T-helper 22 cell (primary cell): ENCODE measurements around the gene YJEFN3.

ENCODE experiments used
- DNase-seq: peaks from one replicate; pipeline ENCODE4 v3.0.0-alpha.2; 2020; ENCODE audit warnings: low read depth

YJEFN3 gene, protein sequence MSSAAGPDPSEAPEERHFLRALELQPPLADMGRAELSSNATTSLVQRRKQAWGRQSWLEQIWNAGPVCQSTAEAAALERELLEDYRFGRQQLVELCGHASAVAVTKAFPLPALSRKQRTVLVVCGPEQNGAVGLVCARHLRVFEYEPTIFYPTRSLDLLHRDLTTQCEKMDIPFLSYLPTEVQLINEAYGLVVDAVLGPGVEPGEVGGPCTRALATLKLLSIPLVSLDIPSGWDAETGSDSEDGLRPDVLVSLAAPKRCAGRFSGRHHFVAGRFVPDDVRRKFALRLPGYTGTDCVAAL

DNA sequence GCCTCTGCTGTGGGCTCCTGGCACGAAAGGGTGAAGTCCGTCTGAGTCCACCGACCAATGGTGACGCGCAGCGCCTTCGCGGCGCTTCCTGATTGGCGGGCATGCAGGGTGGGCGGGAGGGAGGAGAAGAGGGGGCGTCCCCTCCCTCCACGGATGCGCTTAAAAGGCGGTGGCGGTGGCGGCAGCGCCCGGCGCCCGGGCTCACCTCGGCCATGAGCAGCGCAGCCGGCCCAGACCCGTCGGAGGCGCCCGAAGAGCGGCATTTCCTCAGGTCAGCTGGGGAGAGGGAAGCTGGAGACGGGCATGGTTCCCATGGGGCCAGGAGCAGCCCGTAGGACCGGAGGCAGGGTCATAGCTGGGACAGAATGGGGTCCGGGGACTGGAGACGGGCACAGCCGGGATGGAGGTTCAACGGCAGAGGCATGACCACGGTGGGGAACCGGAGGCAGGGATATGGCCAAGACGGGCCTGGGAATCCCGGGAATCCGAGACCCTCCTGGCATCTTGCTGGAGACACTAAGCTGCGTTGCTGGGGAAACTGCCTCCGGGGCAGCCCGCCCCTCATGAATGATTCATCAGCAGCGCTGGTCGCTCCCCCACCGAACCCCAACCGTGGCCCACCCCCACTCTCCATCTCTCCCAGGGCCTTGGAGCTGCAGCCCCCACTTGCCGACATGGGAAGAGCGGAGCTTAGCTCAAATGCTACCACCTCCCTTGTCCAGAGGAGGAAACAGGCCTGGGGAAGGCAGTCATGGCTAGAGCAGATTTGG lies at the start of gene YJEFN3:
YJEFN3 (plus strand) TSS at position 191 of the 770 bp plus-strand sequence; CDS start at position 213, 22 bp downstream.
- no peak for DNase-seq

DNA sequence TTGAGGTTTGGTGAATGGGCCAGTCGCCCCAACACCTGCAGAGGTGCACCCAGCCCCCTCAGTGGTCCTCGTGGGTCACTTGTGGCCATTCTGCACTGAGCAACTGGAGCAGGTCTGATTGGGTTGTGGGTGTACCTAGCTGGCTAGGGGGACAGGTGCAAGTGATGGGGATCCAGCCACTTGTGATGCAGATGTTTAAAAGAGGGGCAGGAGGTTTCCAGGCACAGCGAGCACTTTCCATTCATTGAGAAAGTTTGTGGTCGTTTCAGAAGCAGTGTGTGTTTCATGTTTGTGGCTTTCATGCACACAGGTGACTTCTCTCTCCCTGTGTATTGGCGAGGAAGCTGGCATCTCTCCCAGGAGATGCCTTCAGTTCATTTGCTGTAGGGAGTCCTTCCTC lies 48.0 kb upstream of the YJEFN3 start:
- no peak for DNase-seq

DNA sequence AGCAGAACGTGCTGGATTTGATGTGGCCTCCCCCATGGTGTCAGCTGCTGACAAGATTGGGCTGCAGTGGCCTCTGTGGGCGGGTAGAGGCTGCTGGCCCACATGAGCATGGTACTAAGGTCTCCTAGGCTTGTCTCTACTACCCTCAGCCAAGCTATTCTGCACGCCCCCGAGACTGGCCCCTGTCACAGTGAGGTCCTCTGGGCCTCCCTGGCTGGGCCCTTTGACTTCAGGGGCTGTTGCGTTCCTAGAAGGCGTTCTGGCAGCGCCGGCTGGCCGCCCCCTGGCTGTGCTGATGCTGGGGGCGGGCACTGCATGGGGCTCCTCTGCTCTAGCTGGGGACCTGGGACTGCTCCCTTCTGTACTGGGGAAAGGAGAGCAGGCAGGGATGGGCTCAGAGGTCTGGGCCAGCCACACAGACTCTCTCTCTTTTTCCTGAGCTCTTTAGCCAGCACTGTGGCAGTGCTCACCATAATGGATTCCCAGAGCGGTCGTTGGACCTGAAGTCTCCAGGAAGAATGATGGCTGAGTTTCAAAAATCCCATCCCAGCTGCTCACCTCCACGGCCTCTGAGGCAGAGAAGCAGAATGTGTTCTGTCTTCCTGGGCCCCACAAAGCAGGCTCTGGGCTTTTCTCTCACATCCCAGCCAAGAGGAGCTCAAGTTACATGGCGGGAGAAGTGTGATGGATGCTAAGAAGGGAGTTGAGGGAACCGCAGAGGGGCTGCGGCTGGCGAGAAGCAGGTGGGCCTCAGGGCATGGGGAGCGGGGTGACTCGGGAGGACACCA lies 45.7 kb upstream of the YJEFN3 start:
- DNase-seq: no peak

- DNase-seq: no peak
Measured at GRCh38 chr19:19485161-19485997, 43.3 kb upstream of the YJEFN3 start.

- no peak for DNase-seq
Measured at GRCh38 chr19:19485998-19486290, 42.8 kb upstream of the YJEFN3 start.

DNA sequence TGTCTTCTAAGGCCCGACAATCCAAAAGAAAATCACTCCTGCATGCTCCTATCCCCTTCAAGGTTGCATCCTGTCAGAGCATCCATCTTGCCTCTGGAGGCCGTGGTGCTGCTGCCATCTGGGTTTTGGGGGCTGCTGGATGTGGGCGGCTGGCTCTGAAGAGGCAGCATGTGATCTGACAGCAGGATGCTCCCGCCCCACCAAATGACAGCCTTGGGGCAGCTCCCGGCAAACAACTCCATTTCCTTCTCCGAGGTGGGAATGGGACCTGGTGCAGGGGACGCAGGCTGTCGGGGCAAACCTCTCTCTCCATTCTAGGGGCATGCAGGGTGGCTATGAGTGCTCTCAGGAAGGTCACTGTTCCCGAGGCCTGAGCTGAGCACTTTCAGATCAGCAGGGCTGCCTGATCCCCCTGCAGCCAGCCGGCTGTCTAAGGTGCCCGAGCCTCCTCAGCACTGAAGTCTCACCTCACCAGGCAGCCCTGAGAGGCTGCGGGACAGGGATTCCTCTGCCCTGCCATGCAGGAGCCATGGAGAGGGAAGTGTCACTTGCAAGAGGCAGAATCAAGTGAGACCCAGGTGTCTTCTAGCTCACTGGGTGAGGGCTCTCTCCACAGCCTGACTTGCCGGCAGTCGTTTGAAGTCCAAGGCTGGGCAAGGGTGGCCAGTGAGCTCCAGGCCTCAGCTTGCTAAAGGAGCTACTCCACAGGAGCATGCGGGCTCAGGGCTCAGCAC lies 42.2 kb upstream of the YJEFN3 start:
- DNase-seq: no peak

DNA sequence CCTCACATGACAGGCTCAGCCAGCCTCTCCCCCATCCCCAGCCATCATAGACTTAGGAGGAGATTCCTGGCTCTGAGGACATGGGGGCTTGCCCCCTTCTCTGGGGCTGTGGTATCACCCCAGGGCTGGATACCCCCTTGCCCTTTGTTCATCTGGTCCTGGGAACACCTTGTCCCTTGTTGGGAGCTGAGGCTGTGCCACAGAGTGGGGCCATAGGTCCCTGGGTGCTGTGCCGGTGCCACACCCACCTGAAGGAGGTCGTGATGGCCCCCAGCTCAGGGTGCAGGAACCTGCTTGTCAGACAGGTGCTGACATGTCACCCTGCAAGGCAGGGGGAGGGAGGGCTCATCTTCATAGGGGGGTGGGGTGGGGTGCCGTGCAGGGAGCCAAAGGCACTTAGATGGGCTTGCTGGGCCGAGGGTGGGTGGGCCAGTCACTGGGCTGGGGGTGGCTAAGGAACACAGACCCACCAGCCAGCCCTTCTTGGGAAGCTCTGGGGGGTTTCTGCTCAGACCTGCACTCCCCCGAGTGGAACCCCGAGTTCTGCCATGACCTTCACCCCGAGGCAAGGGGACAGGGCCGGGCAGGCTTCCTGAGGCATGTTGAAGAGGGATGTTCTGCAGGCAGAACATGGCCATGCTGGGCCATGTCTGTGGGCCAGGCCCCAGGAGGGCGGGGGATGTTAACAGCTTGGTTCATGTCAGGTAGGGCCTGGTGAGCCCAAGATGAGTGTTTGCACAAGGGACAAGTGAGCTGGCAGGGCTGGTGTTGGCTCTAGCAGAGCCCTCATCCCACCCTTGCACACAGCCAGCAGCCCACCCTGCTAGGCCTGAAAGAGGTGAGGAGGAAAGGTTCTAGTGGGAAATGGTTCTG lies 41.4 kb upstream of the YJEFN3 start:
- DNase-seq: no peak

DNA sequence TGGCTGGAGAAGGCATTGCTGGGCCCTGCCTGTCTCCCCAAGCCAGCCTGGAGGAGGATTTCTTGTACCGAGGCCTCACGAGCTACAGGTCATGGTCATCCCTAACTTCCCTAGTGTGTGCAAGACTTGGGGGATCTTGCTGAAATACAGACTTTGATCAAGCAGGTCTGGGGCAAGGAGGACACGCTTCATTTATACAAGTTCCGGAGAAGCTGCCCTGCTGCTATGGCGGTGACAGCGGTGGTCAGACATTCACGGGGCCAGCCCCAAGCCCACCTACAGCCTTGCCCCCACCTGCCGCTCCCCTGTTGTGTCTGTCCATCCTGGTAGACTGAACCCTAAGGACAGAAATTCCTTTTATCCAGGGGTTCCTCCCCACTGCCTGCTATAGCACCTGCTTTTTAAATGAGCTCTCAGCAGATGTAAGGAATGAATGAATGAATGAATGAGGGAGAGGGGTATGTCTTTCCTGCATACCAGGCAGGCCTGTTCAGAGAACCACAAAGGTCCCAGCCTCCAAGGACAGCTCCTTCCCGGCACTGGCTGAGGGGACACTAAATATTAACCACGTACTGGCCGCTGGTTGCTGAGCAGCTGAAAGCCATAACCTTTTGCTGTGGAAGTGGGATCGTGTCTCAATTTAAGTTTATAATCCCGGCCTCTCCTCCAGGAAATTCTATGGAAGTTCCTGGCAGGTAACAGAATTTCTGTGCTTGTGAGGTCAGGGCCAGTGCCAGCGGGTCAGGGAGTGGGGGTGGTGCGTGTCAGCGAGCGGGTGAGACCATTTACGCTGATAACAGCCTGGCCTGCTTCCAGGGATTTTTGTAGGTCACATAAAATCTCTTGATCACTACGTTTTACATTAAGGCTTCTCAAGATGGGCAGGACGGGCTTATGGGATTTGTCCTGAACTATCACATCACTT lies 40.5 kb upstream of the YJEFN3 start:
- DNase-seq: no peak

DNA sequence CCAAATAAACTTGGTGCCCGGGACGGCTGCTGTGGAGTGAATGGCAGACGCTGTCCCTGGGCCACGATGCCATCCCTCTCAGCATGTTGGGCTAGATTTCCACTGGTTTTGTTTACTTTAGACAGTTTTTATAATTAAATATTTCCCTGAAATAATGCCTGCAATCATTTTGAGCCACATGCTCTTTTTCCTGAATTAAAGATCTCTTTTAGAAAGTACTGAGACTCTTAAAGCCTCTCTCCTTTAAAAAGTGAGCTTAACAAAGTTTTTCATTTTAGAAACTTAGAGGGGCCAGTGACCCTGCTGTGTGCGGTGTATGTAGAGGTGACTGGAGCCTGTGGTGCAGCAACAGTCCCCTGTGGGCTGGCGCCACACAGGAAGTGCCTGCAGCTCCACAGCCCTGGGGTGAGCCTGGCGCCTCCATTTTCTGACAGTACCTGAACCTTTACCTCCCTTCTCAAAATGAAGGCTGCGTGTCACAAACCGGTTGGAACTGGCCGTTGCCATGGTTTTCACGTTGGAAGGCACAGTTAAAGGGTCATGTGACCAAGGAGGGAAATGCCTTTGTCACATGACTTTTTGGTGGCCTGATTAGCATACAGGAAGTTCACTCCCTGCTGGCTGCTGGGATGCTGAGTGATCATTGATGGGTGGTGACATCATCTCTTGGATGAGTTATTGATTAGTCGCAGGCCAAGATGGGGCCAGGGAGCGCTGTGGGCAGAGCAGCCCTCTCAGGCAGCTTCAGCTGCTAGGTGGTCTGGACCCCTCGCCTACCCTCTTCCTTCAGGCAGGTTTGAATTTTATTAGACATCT lies 39.6 kb upstream of the YJEFN3 start:
- DNase-seq: peak; percentile 94

DNA sequence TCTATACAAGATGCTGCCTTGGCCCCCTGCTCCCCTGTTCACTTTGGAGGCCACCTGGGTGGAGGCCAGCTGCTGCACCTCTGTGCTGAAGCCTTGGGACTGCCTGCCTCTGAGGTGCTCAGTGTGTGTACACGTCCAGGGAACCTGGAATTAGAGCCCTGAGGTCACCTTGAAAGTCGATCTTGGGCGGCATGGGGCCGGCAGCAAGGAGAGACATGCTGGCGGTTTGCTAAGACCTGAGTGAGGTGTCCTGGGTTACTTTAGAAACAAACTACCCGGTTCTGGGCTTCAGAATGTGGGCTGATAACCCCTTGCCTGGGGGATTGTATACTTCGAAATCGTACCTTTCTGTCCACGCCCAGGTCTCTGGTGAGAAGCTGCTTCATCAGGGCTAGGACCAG lies 38.9 kb upstream of the YJEFN3 start:
- no peak for DNase-seq

DNA sequence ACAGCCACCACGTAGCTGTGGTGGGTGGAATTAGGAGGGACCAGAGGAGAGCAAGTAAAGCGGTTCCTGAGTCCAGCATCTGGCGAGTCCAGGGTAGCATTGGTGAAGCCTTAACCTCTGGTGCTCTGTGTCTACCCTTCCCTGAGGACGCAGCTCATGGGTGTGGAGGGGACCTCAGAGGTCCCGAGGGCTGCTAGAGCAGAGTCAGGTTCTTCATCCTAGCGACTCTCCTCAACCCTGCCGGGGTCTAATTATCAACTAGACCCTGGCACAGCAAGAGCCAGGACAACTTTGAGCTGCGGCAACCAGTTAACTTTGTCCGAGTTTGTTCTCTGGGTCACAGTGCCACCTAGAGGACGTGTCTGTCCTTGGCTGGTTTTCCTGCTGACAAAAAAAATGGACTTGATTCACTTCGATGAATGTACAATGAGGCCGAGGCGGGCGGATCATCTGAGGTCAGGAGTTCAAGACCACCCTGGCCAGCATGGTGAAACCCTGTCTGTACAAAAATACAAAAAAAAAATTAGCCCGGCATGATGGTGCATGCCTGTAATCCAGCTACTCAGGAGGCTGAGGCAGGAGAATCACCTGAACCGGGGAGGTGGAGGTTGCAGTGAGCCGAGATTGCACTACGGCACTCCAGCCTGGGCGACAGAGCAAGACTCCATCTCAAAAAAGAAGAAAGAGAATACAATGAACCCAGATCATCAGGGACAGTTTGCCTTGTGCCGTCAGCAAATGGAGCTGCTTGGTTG lies 38.3 kb upstream of the YJEFN3 start:
- peak; percentile 57 for DNase-seq

GRCh38 chr19:19491321-19492025 lies 37.2 kb upstream of the YJEFN3 start:
- no peak for DNase-seq

- no peak for DNase-seq
Measured at GRCh38 chr19:19492026-19492610, 36.6 kb upstream of the YJEFN3 start.

DNA sequence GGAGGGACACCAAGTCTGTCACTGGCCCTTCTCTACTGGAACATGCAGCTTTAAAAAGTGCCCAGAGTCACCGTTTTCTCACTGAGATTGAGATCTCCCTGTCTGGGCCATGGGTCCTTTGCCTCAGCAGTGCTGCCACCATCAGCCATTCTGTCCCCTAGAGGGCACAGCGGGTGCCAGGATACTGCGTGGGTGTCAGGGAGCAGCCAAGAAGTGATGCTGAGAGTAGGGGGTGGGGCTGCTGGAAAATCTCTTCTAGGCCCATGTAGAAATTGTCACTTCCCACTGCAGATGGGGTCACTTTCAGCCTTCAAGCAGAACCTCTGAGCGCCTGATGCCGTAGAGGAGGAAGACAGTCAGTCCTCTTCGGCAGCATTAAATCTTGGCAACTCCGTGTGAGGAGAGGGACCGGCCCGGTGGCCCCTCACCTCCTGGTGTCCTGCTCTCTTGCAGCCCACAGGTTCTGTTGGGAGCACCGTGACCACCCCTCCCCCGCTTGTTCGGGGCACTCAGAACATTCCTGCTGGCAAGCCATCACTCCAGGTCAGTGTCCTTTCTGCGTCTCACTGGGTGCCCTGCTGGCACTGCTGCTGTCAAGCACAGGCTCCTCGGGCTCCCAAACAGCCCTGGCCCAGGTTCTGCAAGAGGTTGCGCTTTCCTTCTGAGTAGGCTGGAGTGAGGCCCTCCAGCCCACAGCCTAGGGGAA lies 34.7 kb upstream of the YJEFN3 start:
- DNase-seq: no peak

DNA sequence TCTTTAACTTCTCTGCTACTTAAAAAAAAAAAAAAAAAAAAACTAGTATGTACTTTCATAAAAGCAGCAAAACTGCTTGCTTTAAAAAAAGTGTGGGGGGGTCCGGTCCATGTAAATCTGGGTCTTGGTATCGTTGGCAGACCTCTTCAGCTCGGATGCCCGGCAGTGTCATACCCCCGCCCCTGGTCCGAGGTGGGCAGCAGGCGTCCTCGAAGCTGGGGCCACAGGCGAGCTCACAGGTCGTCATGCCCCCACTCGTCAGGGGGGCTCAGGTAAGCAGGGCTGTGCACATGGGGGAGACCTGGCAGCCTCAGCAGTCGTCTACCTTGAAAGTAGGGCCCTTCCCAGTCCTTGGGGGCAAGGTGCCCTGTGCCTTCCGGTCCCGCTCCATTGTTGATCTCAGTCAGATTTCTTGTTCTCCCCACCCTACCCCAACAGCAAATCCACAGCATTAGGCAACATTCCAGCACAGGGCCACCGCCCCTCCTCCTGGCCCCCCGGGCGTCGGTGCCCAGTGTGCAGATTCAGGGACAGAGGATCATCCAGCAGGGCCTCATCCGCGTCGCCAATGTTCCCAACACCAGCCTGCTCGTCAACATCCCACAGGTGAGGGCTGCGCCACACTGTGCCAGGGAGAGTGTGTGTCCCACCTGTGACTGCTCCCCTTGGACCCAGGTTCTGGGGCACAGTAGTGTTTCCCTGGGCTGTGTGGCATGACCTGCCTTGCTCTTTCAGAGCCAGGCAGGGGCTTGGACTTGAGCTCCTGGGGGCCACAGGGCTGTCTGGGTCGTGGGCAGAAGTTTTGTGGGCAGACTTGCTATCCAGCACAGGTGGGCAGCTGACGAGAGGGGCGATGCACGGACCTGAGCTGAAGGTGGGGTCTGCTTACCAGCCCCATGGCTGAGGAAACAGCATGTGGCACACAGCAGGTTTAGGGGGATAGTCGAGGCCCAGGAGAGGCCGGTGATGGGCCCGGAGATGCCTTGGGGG lies 32.8 kb upstream of the YJEFN3 start:
- DNase-seq: no peak
